IMR-90 (cell line): ENCODE results near the gene ZNF358. TPM values are rescaled to one million over a fixed set of nuclear protein-coding genes. Genes with fewer than 3 reads are reported as not detected.

ENCODE experiments used
- ATAC-seq: fragments of 200-7000 bp; cut with Tn5 transposase; 2 replicates; pipeline ENCODE4 v1.9.1; 2020; ENCODE audit warnings: low read depth, mild to moderate bottlenecking, moderate library complexity
- BruUV-seq: library from RNA; stranded (reverse); fragments of 400-500 nt; replicated peaks from 2 replicates; lab custom pipeline; 2021; lab: Mats Ljungman, UMichigan
- CTCF ChIA-PET: fragments of 300-600 bp; formaldehyde crosslinking; extraction: SDS; loops from one replicate; lab custom pipeline; 2021; ENCODE audit warnings: antibody characterized with exemption; lab: Yijun Ruan, JAX
- POLR2A ChIA-PET: fragments of 300-600 bp; sonication (Branson Sonifier 250); formaldehyde crosslinking; loops from one replicate; lab custom pipeline; 2022; ENCODE audit warnings: antibody characterized with exemption; ENCODE audit not compliant: unreplicated experiment; lab: Charles Lee
- DNase-seq: peaks from one replicate; pipeline ENCODE4 v3.0.0; 2013
- H2AFZ ChIP-seq: replicated peaks from 2 replicates; pipeline ENCODE3; 2013; ENCODE audit warnings: low read length, mild to moderate bottlenecking; ENCODE audit not compliant: poor library complexity
- H2AK5ac ChIP-seq: 2 replicates; pipeline ENCODE4 v1.6.1; 2013; ENCODE audit warnings: low read depth, low read length, inconsistent platforms
- H2AK9ac ChIP-seq: replicated peaks from 2 replicates; pipeline ENCODE3; 2013; ENCODE audit warnings: mild to moderate bottlenecking, low read depth, low read length, moderate library complexity; ENCODE audit not compliant: poor library complexity
- H2BK120ac ChIP-seq: 2 replicates; pipeline ENCODE4 v1.6.1; 2013; ENCODE audit warnings: low read depth, low read length, inconsistent platforms
- H2BK15ac ChIP-seq: 3 replicates; pipeline ENCODE4 v1.6.1; 2013; ENCODE audit warnings: low read depth, low read length, inconsistent platforms
- H2BK20ac ChIP-seq: 2 replicates; pipeline ENCODE4 v1.6.1; 2013; ENCODE audit warnings: low read depth, mild to moderate bottlenecking, inconsistent platforms, low read length, moderate library complexity
- H2BK5ac ChIP-seq: 2 replicates; pipeline ENCODE4 v1.6.1; 2013; ENCODE audit warnings: mild to moderate bottlenecking, low read depth, low read length, inconsistent platforms; ENCODE audit not compliant: poor library complexity, severe bottlenecking
- H3K14ac ChIP-seq: replicated peaks from 2 replicates; pipeline ENCODE4 v1.6.1; 2013; ENCODE audit warnings: low read depth, low read length, inconsistent platforms
- H3K18ac ChIP-seq: 2 replicates; pipeline ENCODE4 v1.6.1; 2013; ENCODE audit warnings: low read depth, low read length, control low read depth
- H3K23ac ChIP-seq: 2 replicates; pipeline ENCODE4 v1.6.1; 2013; ENCODE audit warnings: low read depth, low read length, inconsistent platforms
- H3K27ac ChIP-seq: 2 replicates; pipeline ENCODE4 v1.5.1; 2013; ENCODE audit warnings: mild to moderate bottlenecking, control low read depth, low read length; ENCODE audit not compliant: insufficient read depth
- H3K27me3 ChIP-seq: 2 replicates; pipeline ENCODE4 v1.6.1; 2013; ENCODE audit warnings: low read length; ENCODE audit not compliant: control insufficient read depth, insufficient read depth
- H3K36me3 ChIP-seq: 2 replicates; pipeline ENCODE4 v1.6.1; 2013; ENCODE audit warnings: low read length, mixed read lengths; ENCODE audit not compliant: control insufficient read depth, insufficient read depth
- H3K4ac ChIP-seq: 2 replicates; pipeline ENCODE4 v1.6.1; 2013; ENCODE audit warnings: low read depth, low read length, inconsistent platforms
- H3K4me1 ChIP-seq: 2 replicates; pipeline ENCODE4 v1.6.1; 2013; ENCODE audit warnings: low read length, mixed read lengths; ENCODE audit not compliant: control insufficient read depth, insufficient read depth
- H3K4me2 ChIP-seq: 2 replicates; pipeline ENCODE4 v1.6.1; 2013; ENCODE audit warnings: low read depth, mild to moderate bottlenecking, control low read depth, low read length, moderate library complexity
- H3K4me3 ChIP-seq: 2 replicates; pipeline ENCODE4 v1.5.1; 2013; ENCODE audit warnings: low read depth, mild to moderate bottlenecking, control low read depth, low read length, moderate library complexity; ENCODE audit not compliant: insufficient read depth
- H3K56ac ChIP-seq: 2 replicates; pipeline ENCODE4 v1.6.1; 2013; ENCODE audit warnings: low read length, inconsistent platforms; ENCODE audit not compliant: insufficient read depth; ENCODE audit errors: extremely low read depth
- H3K79me1 ChIP-seq, 2 experiments: 2 replicates each; pipeline ENCODE4 v1.6.1; 2013; ENCODE audit warnings: low read length in 2 of 2, inconsistent platforms in 1 of 2, low read depth in 1 of 2
- H3K9ac ChIP-seq: 2 replicates; pipeline ENCODE4 v1.6.1; 2013; ENCODE audit warnings: low read depth, low read length, control low read depth
- H3K9me1 ChIP-seq: 2 replicates; pipeline ENCODE4 v1.6.1; 2013; ENCODE audit warnings: low read length, inconsistent platforms; ENCODE audit not compliant: insufficient read depth
- H3K9me3 ChIP-seq: 2 replicates; pipeline ENCODE4 v1.6.1; 2013; ENCODE audit warnings: low read length; ENCODE audit not compliant: control insufficient read depth, insufficient read depth
- H4K20me1 ChIP-seq: 2 replicates; pipeline ENCODE4 v1.6.1; 2013; ENCODE audit warnings: low read length, inconsistent platforms; ENCODE audit not compliant: insufficient read depth
- H4K5ac ChIP-seq: 2 replicates; pipeline ENCODE4 v1.6.1; 2013; ENCODE audit warnings: mild to moderate bottlenecking, low read depth, low read length, control low read depth
- H4K8ac ChIP-seq, 2 experiments: 2 replicates each; pipeline ENCODE4 v1.6.1; 2013; ENCODE audit warnings: low read depth in 2 of 2, low read length in 2 of 2, control low read depth in 1 of 2, inconsistent platforms in 1 of 2
- H4K91ac ChIP-seq: 2 replicates; pipeline ENCODE4 v1.6.1; 2013; ENCODE audit warnings: low read depth, low read length, inconsistent platforms; ENCODE audit not compliant: insufficient read depth
- BHLHE40 ChIP-seq: fragments of 150-350 bp; IDR thresholded peaks from 2 replicates; pipeline ENCODE4 v1.6.1; 2016; ENCODE audit warnings: mild to moderate bottlenecking, low read depth, low read length
- CEBPB ChIP-seq: IDR thresholded peaks from 2 replicates; pipeline ENCODE4 v1.6.1; 2012; ENCODE audit warnings: low read depth, low read length, improper control_type of control experiment
- CHD1 ChIP-seq: IDR thresholded peaks from 2 replicates; pipeline ENCODE4 v1.6.1; 2012; ENCODE audit warnings: low read depth, low read length, improper control_type of control experiment
- ELK1 ChIP-seq: fragments of 150-350 bp; IDR thresholded peaks from 2 replicates; pipeline ENCODE4 v1.6.1; 2016; ENCODE audit warnings: low read depth, mild to moderate bottlenecking, low read length, moderate library complexity, borderline replicate concordance
- FOS ChIP-seq: fragments of 150-350 bp; IDR thresholded peaks from 2 replicates; pipeline ENCODE4 v1.6.1; 2016; ENCODE audit warnings: low read depth, low read length
- MAFK ChIP-seq: IDR thresholded peaks from 2 replicates; pipeline ENCODE4 v1.6.1; 2012; ENCODE audit warnings: low read depth, low read length, improper control_type of control experiment
- MAZ ChIP-seq: IDR thresholded peaks from 2 replicates; pipeline ENCODE4 v1.6.1; 2012; ENCODE audit warnings: low read depth, mild to moderate bottlenecking, low read length, improper control_type of control experiment, moderate library complexity, borderline replicate concordance
- MXI1 ChIP-seq: IDR thresholded peaks from 2 replicates; pipeline ENCODE4 v1.6.1; 2012; ENCODE audit warnings: low read depth, mild to moderate bottlenecking, low read length, moderate library complexity, borderline replicate concordance
- NFE2L2 ChIP-seq: fragments of 150-350 bp; IDR thresholded peaks from 2 replicates; pipeline ENCODE4 v1.6.1; 2016; ENCODE audit warnings: low read depth, mild to moderate bottlenecking, low read length
- POLR2A ChIP-seq: IDR thresholded peaks from 2 replicates; pipeline ENCODE4 v1.6.1; 2012; ENCODE audit warnings: mild to moderate bottlenecking, low read depth, low read length
- RAD21 ChIP-seq: IDR thresholded peaks from 2 replicates; pipeline ENCODE4 v1.6.1; 2012; ENCODE audit warnings: low read length, improper control_type of control experiment
- RCOR1 ChIP-seq: IDR thresholded peaks from 2 replicates; pipeline ENCODE4 v1.6.1; 2012; ENCODE audit warnings: mild to moderate bottlenecking, low read length, improper control_type of control experiment; ENCODE audit not compliant: insufficient replicate concordance
- SMC3 ChIP-seq: fragments of 150-350 bp; IDR thresholded peaks from 2 replicates; pipeline ENCODE4 v1.6.1; 2016; ENCODE audit warnings: low read depth, mild to moderate bottlenecking, antibody characterized with exemption, low read length, moderate library complexity
- USF2 ChIP-seq: fragments of 150-350 bp; IDR thresholded peaks from 2 replicates; pipeline ENCODE4 v1.6.1; 2017; ENCODE audit warnings: mild to moderate bottlenecking, antibody characterized with exemption, low read length, low read depth
- WGBS, 2 experiments: methylation state at CpG; one replicate each; pipeline versions ENCODE4 v1.1.5 to v1.1.7; 2013; ENCODE audit warnings: missing lambda C conversion rate in 2 of 2; ENCODE audit not compliant: insufficient read length in 1 of 2; ENCODE audit errors: extremely low coverage in 2 of 2; 5-methylcytosine and 5-hydroxymethylcytosine counted together
- dilution Hi-C: fragments of 300-500 bp; cut with HindIII; formaldehyde crosslinking; loops from one replicate; pipeline ENCODE4 v1.14.3; 2018; ENCODE audit warnings: low sequenced_read_pairs; ENCODE audit not compliant: unreplicated experiment
- in situ Hi-C: fragments of 300-500 bp; cut with MboI; formaldehyde crosslinking; loops from 3 replicates; pipeline ENCODE4 v1.14.3; 2019; ENCODE audit warnings: low sequenced_read_pairs, inconsistent platforms, mixed read lengths
- intact Hi-C: fragments of 100-400 bp; cut with micrococcal nuclease; formaldehyde crosslinking; loops from 2 replicates; pipeline ENCODE4 v1.10.0; 2022
- polyA plus RNA-seq, 3 experiments: library from polyadenylated mRNA; depleted of rRNA; stranded (reverse); fragments of >200 nt; gene quantifications; 2 replicates each; pipeline ENCODE4 v1.2.3, GENCODE V29; 2012; ENCODE audit warnings: low replicate concordance in 1 of 3
- total RNA-seq: library from RNA; depleted of rRNA; stranded (reverse); fragments of >200 nt; gene quantifications from 2 replicates; pipeline ENCODE4 v1.2.3, GENCODE V29; 2012

The ZNF358 gene
- total and polyA plus RNA-seq, 2 of the 4 experiments (the other 2 are of a cell fraction), result 5.4 to 30.7 TPM

- H3K4me1 ChIP-seq, result no peaks in the 10 kb centered on the region
- no peak overlapping the region for H2BK120ac ChIP-seq
- H3K14ac ChIP-seq, result no peak overlapping the region
- no peaks in the 10 kb centered on the region for H3K9me3 ChIP-seq
- H3K18ac ChIP-seq, result no peak overlapping the region
- no peak overlapping the region for H3K56ac ChIP-seq
- BruUV-seq, result no TSS peak
- ATAC-seq (no peak; the same call in 1 of the 2 replicates), DNase-seq (no peak)
- WGBS, 2 experiments, result 71% methylated on average over 23 of the region's 62 CpGs; no CpG with 5 or more reads in 1 of the 2 experiments
- H3K36me3 ChIP-seq, result peaks cover 64% of the 10 kb centered on the region
- H3K4me3 ChIP-seq, result no peak overlapping the region
- H2AK9ac ChIP-seq, result no peak overlapping the region
- no peak overlapping the region for H4K5ac ChIP-seq
- H3K23ac ChIP-seq, result no peak overlapping the region
- in situ Hi-C loops, result no loop called here
- H2AFZ ChIP-seq, result no peak overlapping the region
- no peak overlapping the region for H2AK5ac ChIP-seq
- H4K8ac ChIP-seq, result no peak overlapping the region
- H3K9ac ChIP-seq, result no peak overlapping the region
- dilution Hi-C loops, result no loop called here
- no peak overlapping the region for H2BK15ac ChIP-seq
- CTCF ChIA-PET, result interaction anchor here (0.6 kb wide), 1 partner anchor 74 kb away, joined by 7 read pairs; the partner anchor contains the start of genes PET100 and XAB2
- no peak overlapping the region for H3K4ac ChIP-seq
- H2BK20ac ChIP-seq, result no peak overlapping the region
- H3K4me2 ChIP-seq, result no peak overlapping the region
- H2BK5ac ChIP-seq, result no peak overlapping the region
- 0 out of 2 replicates have a peak, but pooled peaks cover 3% of the 10 kb centered on the region for H3K9me1 ChIP-seq
- POLR2A ChIA-PET, result no interaction called here
- H4K20me1 ChIP-seq, result no peaks in the 10 kb centered on the region; the same call in 1 of the 2 replicates
- H3K27me3 ChIP-seq, result no peaks in the 10 kb centered on the region
- H3K79me1 ChIP-seq, result 0 out of 4 replicates have a peak, but pooled peaks cover 0 to 2% of the 10 kb centered on the region in 2 experiments
- H4K91ac ChIP-seq, result no peak overlapping the region
- intact Hi-C loops, result no loop called here
- H3K27ac ChIP-seq, result no peak overlapping the region
- TF ChIP-seq MAZ (no peak), USF2 (no peak), POLR2A (no peak), BHLHE40 (no peak), CEBPB (no peak), RAD21 (no peak), FOS (no peak), MAFK (no peak), NFE2L2 (no peak), ELK1 (no peak), SMC3 (no peak), CHD1 (no peak), RCOR1 (no peak), MXI1 (no peak)
These were observed 39.3 kb downstream of the ZNF358 start for GRCh38 chr19:7554990-7555864.
